SK-N-SH (cell line): ENCODE measurements around the gene LRFN4.

Experiments used
- CTCF ChIP-seq: fragments of 200-600 bp; sonication (generic); IDR thresholded peaks from 2 replicates; pipeline ENCODE4 v1.6.1; 2017; ENCODE audit warnings: antibody characterized with exemption, mild to moderate bottlenecking, moderate library complexity
- JUND ChIP-seq: IDR thresholded peaks from 2 replicates; pipeline ENCODE4 v1.4.0; 2012
- YY1 ChIP-seq: IDR thresholded peaks from 2 replicates; pipeline ENCODE4 v1.4.0; 2012; ENCODE audit warnings: low read depth, mild to moderate bottlenecking

- TF ChIP-seq JUND = no peak
- TF ChIP-seq YY1 = no peak
- no peak for TF ChIP-seq CTCF
Observed at GRCh38 chr11:66910016-66910415, 53.2 kb downstream of the LRFN4 start.
